Left colon (tissue), 2 donors: ENCODE measurements around the gene RPL41. TPM values are rescaled to one million over a fixed set of nuclear protein-coding genes. Genes with fewer than 3 reads are reported as not detected.
"Not testable (repeated sequence)": the region's sequence is repeated elsewhere in the genome, so short reads cannot be mapped to it uniquely, and the experiment has no call there.

Source experiments
- ATAC-seq: fragments of 200-7000 bp; cut with Tn5 transposase; one replicate; pipeline ENCODE4 v1.9.1; 2020; ENCODE audit warnings: mild to moderate bottlenecking, moderate library complexity
- DNase-seq, 2 donors: peaks; one replicate each; pipeline ENCODE4 v3.0.0-alpha.2; 2020
- intact Hi-C, 2 donors: fragments of 100-400 bp; cut with DNase I in 1 of 2; cut with micrococcal nuclease in 1 of 2; formaldehyde crosslinking; loops; one replicate each; pipeline versions ENCODE4 v1.11.2 to v1.14.0; 2022; cut with DNase I, micrococcal nuclease
- total RNA-seq, 2 donors: library from RNA; stranded (reverse); fragmentation: NEBNext Ultra II Directional; extraction: Animal tissue kit (Norgen Biotek cat#: 25700); gene quantifications; one replicate each; pipeline ENCODE4 v1.2.1, GENCODE V29; 2021
- donor health status: DM: no; HTN: no; CAD: no.
- donor health status: DM: yes; HTN: yes; CAD: no.

The RPL41 gene
- total RNA-seq, 2 donors from 2014 or later = 2,955 to 2,956 TPM

- no peak for DNase-seq
- intact Hi-C loops = no loop called here
- no peak for ATAC-seq
Observed at GRCh38 chr12:56099787-56100186, 16.6 kb upstream of the RPL41 start.

- ATAC-seq (no peak), DNase-seq (no peak)
- intact Hi-C loops = no loop called here
Observed at GRCh38 chr12:56101045-56101444, 15.4 kb upstream of the RPL41 start.

- intact Hi-C loops = no loop called here
- DNase-seq (no peak), ATAC-seq (no peak)
Observed at GRCh38 chr12:56102683-56103065, 13.8 kb upstream of the RPL41 start.

GRCh38 chr12:56103066-56103711, 13.2 kb upstream of the RPL41 start:
- intact Hi-C loops = no loop called here
- DNase-seq = no peak
- no peak for ATAC-seq

- intact Hi-C loops = no loop called here
- no peak for ATAC-seq
- DNase-seq = no peak
Observed at GRCh38 chr12:56103823-56104108, 12.7 kb upstream of the RPL41 start.

DNA sequence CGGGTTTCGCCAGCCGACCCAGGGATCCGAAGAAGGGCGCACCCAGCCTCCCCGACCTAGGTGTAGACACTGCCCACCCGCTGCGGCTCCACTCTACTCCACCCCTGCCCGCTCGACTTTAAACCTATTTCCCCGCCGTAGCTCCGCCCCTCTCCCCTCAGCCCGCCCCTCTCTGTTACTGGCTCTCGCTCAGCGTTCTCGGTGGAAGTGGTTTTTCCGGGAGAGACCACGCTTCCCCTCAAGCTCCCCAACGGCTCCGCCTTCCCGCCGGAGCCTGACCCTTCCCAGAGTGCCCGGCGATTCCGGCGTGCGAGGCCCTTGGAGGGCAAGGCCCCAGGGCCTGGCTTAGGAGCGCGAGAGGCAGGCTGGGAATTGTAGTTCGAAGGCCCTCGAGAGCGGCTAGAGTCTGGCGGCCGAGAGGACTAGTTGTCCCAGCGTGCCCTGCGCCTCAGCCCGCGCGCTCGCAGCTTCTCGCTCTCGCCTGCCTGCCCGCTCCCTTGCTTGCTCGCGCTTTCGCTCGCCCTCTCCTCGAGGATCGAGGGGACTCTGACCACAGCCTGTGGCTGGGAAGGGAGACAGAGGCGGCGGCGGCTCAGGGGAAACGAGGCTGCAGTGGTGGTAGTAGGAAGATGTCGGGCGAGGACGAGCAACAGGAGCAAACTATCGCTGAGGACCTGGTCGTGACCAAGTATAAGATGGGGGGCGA, 12.2 kb upstream of the RPL41 start, which contains the start of gene PA2G4:
Gene PA2G4, plus strand, starts transcription at position 451 of the 706 bp plus-strand sequence. Its CDS starts 179 bp downstream, at position 630.
- DNase-seq = peak; percentile 97 to 99
- intact Hi-C loops = no loop called here
- ATAC-seq = peak; percentile 88

DNA sequence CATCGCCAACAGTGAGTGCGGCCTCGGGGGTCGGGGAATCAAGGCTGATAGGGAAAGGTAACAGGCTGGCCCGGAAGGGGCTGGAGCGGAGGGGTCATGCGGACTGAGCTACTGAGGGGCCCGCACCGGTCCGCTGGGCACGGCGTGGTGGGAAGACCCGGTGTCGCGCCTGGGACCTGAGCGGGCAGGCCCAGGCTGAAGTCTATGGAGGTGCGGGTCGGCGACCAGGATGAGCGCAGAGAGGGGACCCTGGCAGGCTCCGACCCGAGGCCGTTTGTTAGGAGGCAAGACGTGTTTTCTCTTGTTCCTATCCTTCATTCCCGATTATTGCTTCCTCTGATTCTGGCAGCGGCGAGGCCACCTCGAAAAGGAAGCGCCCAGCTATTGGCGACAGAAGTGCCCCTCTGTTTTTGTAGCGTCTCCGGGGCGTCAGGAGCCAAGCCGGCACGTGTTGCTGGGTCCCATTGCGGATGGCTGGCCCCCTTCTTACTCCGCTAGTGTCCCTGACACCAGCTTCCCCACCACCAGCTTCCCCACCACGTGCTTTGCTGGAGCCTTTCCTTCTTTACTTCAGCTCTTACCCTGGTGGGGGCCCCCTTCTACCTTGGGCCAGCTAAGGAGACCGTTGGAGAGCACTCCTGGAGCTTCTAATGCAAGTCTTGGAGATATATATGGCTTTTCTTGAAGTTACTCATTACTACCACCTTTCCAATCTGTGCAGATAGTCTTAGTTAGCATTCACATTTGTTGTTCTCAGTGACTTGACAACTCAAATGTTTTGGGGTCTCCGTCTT, 11.4 kb upstream of the RPL41 start:
- DNase-seq (peak in 1 of 2 donors; percentile 57), ATAC-seq (peak; percentile 30)
- intact Hi-C loops = no loop called here

DNA sequence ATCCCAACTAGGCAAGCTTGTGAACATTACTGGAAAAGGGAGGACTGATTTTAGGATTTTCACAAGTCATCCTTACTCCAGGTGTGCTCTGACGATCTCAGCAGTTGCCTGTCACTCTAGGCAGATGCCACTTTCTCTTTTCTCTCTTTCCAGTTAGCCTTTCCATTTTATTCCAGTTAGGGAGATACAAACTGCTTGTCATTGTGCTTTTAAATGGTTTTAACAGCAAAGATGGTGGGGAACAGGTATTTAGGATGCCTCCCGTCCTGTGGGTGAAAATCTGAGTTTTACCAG, 10.9 kb upstream of the RPL41 start:
- DNase-seq (no peak), ATAC-seq (no peak)
- intact Hi-C loops = no loop called here

DNA sequence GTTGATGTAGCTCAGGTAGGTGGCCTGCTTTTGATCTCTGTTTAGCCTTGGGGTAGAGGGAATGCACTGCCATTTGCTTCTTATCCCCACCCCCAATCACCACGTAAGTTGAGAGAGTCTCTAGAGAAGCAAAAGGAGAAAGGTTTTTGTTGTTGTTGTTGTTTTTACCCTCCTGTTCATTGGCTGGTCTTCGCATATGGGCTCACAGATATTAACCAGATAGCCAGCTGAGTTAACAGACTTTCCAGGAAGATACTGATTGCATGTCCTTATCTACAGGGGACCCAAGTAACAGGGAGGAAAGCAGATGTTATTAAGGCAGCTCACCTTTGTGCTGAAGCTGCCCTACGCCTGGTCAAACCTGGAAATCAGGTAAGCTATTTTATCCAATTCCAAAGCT, 9.2 kb upstream of the RPL41 start:
- no peak for DNase-seq
- no peak for ATAC-seq
- intact Hi-C loops = no loop called here

- DNase-seq = no peak
- no peak for ATAC-seq
- intact Hi-C loops = no loop called here
Observed at GRCh38 chr12:56110571-56110970, 5.9 kb upstream of the RPL41 start.

- DNase-seq (no peak), ATAC-seq (no peak)
- intact Hi-C loops = no loop called here
Observed at GRCh38 chr12:56114084-56114483, 2.3 kb upstream of the RPL41 start.

DNA sequence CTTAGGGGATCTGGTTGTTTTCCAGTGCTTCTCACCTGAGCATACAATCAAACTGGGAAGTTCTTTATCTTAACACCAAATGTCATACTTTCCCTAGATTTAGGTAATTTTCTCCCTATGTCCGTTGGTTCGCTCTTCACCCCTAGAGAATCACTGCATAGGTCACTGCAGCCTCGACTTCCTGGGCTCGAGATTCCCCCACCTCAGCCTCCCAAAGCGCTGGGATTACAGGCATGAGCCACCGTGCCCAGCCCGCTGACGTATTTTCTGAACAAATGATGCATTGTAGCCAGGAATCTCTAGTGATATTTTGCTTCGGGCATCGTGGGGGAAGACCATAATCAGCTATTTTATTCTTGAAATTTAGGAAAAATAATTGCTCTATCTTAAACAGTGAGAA, 1.1 kb upstream of the RPL41 start:
- DNase-seq (no peak), ATAC-seq (no peak)
- intact Hi-C loops = no loop called here

DNA sequence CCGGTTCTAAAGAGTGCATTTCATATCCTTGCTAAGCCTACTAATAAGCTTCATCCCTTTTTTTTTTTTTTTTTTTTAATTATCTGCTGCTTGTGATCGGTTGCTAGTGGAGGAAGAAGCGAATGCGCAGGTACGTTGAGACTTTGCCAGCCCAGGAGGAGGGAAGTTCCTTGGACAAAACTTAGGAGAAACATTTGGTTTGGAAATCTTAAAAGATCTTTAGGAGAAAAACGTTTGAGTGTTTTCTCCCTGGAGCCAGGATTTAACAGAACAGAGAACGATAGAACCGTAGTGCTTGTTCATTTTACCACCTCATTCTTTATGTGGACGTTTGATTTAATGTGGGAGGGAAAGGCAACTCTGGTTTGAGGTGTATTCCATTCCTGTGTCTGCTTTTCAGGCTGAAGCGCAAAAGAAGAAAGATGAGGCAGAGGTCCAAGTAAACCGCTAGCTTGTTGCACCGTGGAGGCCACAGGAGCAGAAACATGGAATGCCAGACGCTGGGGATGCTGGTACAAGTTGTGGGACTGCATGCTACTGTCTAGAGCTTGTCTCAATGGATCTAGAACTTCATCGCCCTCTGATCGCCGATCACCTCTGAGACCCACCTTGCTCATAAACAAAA, 761 bp downstream of the RPL41 start:
- DNase-seq, ATAC-seq, intact Hi-C loops: not testable (repeated sequence)

- intact Hi-C loops = no loop called here
- ATAC-seq (peak; percentile 78), DNase-seq (peak; percentile 97 to 100)
Observed at GRCh38 chr12:56117778-56118687, 1.6 kb downstream of the RPL41 start, which contains the start of gene ZC3H10. Gene ZC3H10, plus strand, starts transcription at chr12:56118266. Its CDS starts 2,297 bp downstream, at chr12:56120563.

DNA sequence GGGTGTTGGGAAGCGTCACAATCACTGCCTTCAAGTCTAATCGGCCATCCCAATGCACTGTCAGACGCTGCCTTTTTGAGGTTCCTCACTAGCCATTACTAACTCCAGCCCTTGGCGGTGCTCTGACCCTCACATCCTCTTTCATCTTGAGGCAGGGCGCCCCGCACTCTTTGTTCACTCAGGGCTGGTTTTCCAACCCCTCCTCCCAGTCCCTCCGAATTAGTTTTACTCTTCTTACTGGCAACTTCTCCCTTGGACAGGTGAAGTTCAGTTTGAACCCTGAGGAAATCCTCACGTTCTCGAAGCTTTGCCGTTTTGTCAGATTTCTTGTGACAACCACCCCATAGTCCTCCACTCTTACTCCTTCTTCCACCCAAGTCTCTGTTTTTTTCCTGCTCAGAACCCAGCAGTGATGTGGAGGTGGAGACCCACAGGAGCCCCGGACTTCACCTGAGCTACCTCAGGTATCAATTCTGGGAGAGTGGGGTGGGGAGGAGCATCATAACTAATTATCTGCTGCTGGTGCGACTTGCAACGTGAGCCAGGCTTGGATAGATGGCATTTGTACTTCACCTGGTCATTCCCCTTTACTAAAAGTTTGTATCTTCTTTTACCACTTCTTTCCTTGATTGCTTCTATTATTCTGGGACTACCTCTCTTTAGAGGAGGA, 2.4 kb downstream of the RPL41 start:
- ATAC-seq (peak; percentile 4), DNase-seq (no peak)
- intact Hi-C loops = no loop called here

GRCh38 chr12:56119361-56119796, 2.9 kb downstream of the RPL41 start:
- intact Hi-C loops = no loop called here
- DNase-seq (peak; percentile 59 to 87), ATAC-seq (peak; percentile 32)

- ATAC-seq = no peak
- intact Hi-C loops = loop anchor here in 1 of 2 donors (10.0 kb wide), 1 partner anchor 64 kb away; the partner anchor contains the start of gene SMARCC2
- DNase-seq = no peak
Observed at GRCh38 chr12:56120158-56120846, 3.9 kb downstream of the RPL41 start.
